Measurements from ENCODE around the gene FABP3. TPM values are rescaled to one million over a fixed set of nuclear protein-coding genes. Genes with fewer than 3 reads are reported as not detected.

Gene FABP3
- total and polyA plus RNA-seq, 2 experiments from 2014 or later = 2.1 to 4.0 TPM

DNA sequence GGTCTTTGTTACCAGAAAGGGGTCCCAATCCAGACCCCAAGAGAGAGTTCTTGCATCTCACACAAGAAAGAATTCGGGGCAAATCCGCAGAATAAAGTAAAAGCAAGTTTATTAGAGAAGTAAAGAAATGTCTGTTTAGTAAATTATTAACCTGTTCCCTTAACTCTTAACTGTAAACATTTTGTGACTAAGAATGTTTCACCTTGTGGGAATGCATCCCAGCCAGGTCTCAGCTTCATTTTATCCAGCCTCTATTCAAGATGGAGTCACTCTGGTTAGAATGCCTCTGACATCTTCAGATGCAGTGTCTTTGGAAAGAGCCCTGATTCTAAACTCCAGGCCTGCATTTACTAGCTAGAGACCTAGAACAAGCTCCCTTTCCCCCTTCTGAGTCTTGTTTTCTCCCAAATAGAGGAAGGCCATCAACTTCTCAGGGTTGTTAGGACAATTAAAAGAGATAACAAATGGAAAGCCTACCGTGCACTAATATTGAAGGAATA lies 4.5 kb upstream of the FABP3 start:
- no peak overlapping the region for H3K4me2 ChIP-seq (ENCODE audit: unreplicated experiment)
- 96 to 98% methylated on average over 3 of the region's 3 CpGs for WGBS, 2 experiments (ENCODE audit: low coverage in 1 of 2, low lambda C conversion rate in 2 of 2, missing lambda C conversion rate in 2 of 2)
- no peaks in the 10 kb centered on the region for H3K36me3 ChIP-seq (ENCODE audit: low read depth)
- in situ Hi-C loops (cut with MboI) = no loop called here
- no peak overlapping the region for H3K27ac ChIP-seq
- no peaks in the 10 kb centered on the region for H3K9me3 ChIP-seq (ENCODE audit: low read depth)
- no peak for TF ChIP-seq EZH2phosphoT487 (IDR thresholded peaks at IDR 0.05; ENCODE audit: insufficient read depth, low read depth)
- TF ChIP-seq EZH2 (IDR thresholded peaks at IDR 0.05; ENCODE audit: insufficient read depth, poor library complexity, severe bottlenecking) = no peak
- DNase-seq = no peak
- H3K9ac ChIP-seq = no peak overlapping the region
- peaks cover 31% of the 10 kb centered on the region for H3K4me1 ChIP-seq (ENCODE audit: insufficient read depth)
- H4K20me1 ChIP-seq (ENCODE audit: insufficient read depth) = no peaks in the 10 kb centered on the region
- H3K9me2 ChIP-seq (ENCODE audit: insufficient read depth) = no peaks in the 10 kb centered on the region
- H3F3A ChIP-seq (ENCODE audit: insufficient read depth) = peaks cover 10% of the 10 kb centered on the region
- H2AFZ ChIP-seq = no peak overlapping the region
- H3K27me3 ChIP-seq (replicated peaks; ENCODE audit: insufficient read depth) = no peaks in the 10 kb centered on the region
- no peak overlapping the region for H3K4me3 ChIP-seq
- no peaks in the 10 kb centered on the region for H3K79me2 ChIP-seq (ENCODE audit: insufficient read depth)

DNA sequence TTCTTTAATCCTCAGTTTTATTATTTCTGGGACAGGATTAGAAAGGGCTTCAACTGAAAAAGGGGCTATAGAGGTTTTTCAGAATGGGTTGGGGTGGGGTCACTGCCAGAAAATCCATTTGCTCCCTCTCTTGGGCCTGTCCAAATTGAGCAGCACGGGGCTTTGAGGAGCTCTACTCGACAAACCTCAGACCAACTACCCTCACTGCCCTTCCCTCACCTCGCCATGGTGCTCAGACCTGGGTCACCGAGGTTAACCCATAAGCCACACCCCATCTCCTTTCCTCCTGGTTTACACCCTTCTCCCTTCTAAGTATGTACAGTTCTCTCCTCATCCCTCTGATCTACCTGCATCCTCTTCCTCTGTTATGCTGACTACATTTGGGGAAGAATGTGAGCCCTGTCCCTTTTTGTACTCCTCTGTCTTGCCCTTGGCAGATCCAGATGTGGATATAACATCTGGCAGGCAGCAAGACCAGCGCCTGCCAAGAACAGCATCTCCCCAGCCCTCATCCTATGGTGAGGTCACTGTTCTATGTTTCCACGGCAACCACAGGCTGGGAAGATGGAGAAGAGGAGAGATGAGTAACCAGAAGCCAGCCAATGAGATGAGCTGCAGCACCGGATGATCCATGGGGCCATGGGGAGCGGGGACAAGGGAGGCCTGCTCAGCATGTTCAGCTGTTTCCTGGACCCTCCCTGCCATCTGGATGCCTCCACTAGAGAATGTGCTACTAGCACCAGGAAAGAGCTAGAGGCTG lies 3.7 kb upstream of the FABP3 start:
- H3K4me3 ChIP-seq = no peak overlapping the region

DNA sequence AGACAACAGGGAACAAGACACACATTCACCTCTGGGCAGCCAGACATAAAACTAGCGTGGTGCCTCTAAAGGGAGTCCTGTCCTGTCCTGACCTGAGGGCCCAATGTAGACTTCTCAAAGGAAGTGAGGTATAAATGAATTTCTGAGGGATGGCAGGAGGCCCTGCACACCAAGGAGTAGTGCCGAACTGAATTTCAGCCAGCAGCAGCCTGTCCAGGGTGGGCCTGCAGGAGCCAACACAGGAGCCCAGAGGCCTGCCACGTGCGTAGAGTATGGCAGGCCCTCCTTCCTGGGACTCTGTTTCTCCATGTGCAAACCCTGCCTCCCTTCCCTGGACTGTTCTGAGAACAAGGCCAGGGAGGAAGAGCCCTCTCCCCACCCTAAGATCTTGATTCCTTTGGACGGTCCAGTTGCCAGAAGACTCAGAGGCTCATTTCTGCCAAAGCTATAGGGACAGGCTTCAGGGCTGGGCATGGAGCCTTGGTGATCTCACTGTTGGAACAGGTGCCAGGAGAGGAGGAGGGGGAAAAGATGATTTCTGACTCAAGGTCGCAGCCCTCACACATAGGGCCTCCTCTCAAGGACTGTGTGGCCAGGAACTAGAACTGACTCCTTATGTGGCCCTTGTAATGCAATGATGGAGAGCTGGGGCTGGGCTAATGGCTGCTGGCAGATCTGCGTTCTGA lies 1.8 kb upstream of the FABP3 start:
- H3K27ac ChIP-seq = peak overlapping the region; percentile 28
- no peaks in the 10 kb centered on the region for H3K9me3 ChIP-seq (ENCODE audit: low read depth)
- no peaks in the 10 kb centered on the region for H3K9me2 ChIP-seq (ENCODE audit: insufficient read depth)
- H3K9ac ChIP-seq = no peak overlapping the region
- 43 to 46% methylated on average over 7 of the region's 7 CpGs for WGBS, 2 experiments (ENCODE audit: low coverage in 1 of 2, low lambda C conversion rate in 2 of 2, missing lambda C conversion rate in 2 of 2)
- no peaks in the 10 kb centered on the region for H4K20me1 ChIP-seq (ENCODE audit: insufficient read depth)
- peaks cover 10% of the 10 kb centered on the region for H3F3A ChIP-seq (ENCODE audit: insufficient read depth)
- peak overlapping the region; percentile 89 for H3K4me2 ChIP-seq (ENCODE audit: unreplicated experiment)
- in situ Hi-C loops (cut with MboI) = no loop called here
- H3K36me3 ChIP-seq (ENCODE audit: low read depth) = no peaks in the 10 kb centered on the region
- H3K27me3 ChIP-seq (replicated peaks; ENCODE audit: insufficient read depth) = no peaks in the 10 kb centered on the region
- no peak overlapping the region for H3K4me3 ChIP-seq
- H3K79me2 ChIP-seq (ENCODE audit: insufficient read depth) = no peaks in the 10 kb centered on the region
- TF ChIP-seq EZH2 (IDR thresholded peaks at IDR 0.05; ENCODE audit: insufficient read depth, poor library complexity, severe bottlenecking) (no peak), EZH2phosphoT487 (IDR thresholded peaks at IDR 0.05; ENCODE audit: insufficient read depth, low read depth) (no peak)
- DNase-seq = peak; percentile 88
- no peak overlapping the region for H2AFZ ChIP-seq
- H3K4me1 ChIP-seq (ENCODE audit: insufficient read depth) = peaks cover 25% of the 10 kb centered on the region

More for the DNA sequence above, 3.7 kb upstream of the FABP3 start:
- DNase-seq = peak; percentile 97
- TF ChIP-seq EZH2phosphoT487 (IDR thresholded peaks at IDR 0.05; ENCODE audit: insufficient read depth, low read depth) = no peak
- no peak for TF ChIP-seq EZH2 (IDR thresholded peaks at IDR 0.05; ENCODE audit: insufficient read depth, poor library complexity, severe bottlenecking)
- no peaks in the 10 kb centered on the region for H3K27me3 ChIP-seq (replicated peaks; ENCODE audit: insufficient read depth)
- no peaks in the 10 kb centered on the region for H4K20me1 ChIP-seq (ENCODE audit: insufficient read depth)
- peaks cover 28% of the 10 kb centered on the region for H3K4me1 ChIP-seq (ENCODE audit: insufficient read depth)
- H3K9me2 ChIP-seq (ENCODE audit: insufficient read depth) = no peaks in the 10 kb centered on the region
- no peak overlapping the region for H3K9ac ChIP-seq
- no peaks in the 10 kb centered on the region for H3K79me2 ChIP-seq (ENCODE audit: insufficient read depth)
- H2AFZ ChIP-seq = no peak overlapping the region
- in situ Hi-C loops (cut with MboI) = no loop called here
- no peaks in the 10 kb centered on the region for H3K9me3 ChIP-seq (ENCODE audit: low read depth)
- WGBS, 2 experiments (ENCODE audit: low coverage in 1 of 2, low lambda C conversion rate in 2 of 2, missing lambda C conversion rate in 2 of 2) = 35 to 44% methylated on average over 8 of the region's 8 CpGs
- no peak overlapping the region for H3K4me2 ChIP-seq (ENCODE audit: unreplicated experiment)
- H3F3A ChIP-seq (ENCODE audit: insufficient read depth) = peaks cover 10% of the 10 kb centered on the region
- no peaks in the 10 kb centered on the region for H3K36me3 ChIP-seq (ENCODE audit: low read depth)
- H3K27ac ChIP-seq = no peak overlapping the region

DNA sequence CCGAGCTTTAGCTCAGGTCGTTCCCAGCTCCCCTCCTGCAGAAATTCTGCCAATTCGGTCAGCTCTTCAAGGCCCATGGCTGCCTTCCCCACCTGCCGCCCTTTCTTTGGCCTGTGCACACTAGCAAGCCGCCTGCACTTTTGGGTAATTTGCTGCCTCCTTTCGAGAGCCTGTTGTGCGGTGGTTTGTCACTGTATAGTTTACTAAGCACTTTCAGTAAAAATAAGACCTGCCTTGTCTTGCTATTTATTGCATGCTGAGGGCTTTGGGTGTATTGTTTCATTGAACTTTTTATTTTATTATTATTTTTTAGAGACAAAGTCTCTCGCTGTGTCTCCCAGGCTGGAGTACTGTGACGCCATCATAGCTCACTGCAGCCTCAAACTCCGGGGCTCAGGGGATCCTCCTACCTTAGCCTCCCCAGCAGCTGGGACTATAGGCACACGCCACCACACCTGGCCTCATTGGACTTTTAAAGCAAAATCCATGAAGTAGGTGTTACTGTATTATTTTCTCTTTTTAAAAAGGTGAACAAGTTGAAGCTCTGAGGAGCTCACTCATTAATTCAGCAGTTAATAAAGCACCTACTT lies 1.1 kb upstream of the FABP3 start:
- 33 to 37% methylated on average over 11 of the region's 11 CpGs for WGBS, 2 experiments (ENCODE audit: low coverage in 1 of 2, low lambda C conversion rate in 2 of 2, missing lambda C conversion rate in 2 of 2)
- Histone ChIP-seq H2AFZ (peak overlapping the region; percentile 44; the same call in 1 of the 2 replicates), H3K9me2 (ENCODE audit: insufficient read depth) (no peaks in the 10 kb centered on the region), H3K27me3 (replicated peaks; ENCODE audit: insufficient read depth) (no peaks in the 10 kb centered on the region), H3K4me3 (peak overlapping the region; percentile 69), H3K79me2 (ENCODE audit: insufficient read depth) (no peaks in the 10 kb centered on the region), H3K27ac (peak overlapping the region; percentile 63; the same call in 1 of the 2 replicates), H3F3A (ENCODE audit: insufficient read depth) (peaks cover 10% of the 10 kb centered on the region), H3K9me3 (ENCODE audit: low read depth) (no peaks in the 10 kb centered on the region), H4K20me1 (ENCODE audit: insufficient read depth) (no peaks in the 10 kb centered on the region), H3K9ac (peak overlapping the region; percentile 76), H3K4me2 (ENCODE audit: unreplicated experiment) (peak overlapping the region; percentile 89), H3K36me3 (ENCODE audit: low read depth) (no peaks in the 10 kb centered on the region), H3K4me1 (ENCODE audit: insufficient read depth) (peaks cover 25% of the 10 kb centered on the region)
- in situ Hi-C loops (cut with MboI) = no loop called here
- TF ChIP-seq EZH2 (IDR thresholded peaks at IDR 0.05; ENCODE audit: insufficient read depth, poor library complexity, severe bottlenecking) (no peak), EZH2phosphoT487 (IDR thresholded peaks at IDR 0.05; ENCODE audit: insufficient read depth, low read depth) (no peak)
- DNase-seq = no peak

Data from GM23248 (cell line).